Transverse colon (tissue), 4 donors: Measurements from ENCODE around the gene NAV3. TPM values are rescaled to one million over a fixed set of nuclear protein-coding genes. Genes with fewer than 3 reads are reported as not detected.

Source experiments
- DNase-seq: peaks from one replicate; pipeline ENCODE4 v3.0.0-alpha.2; 2019
- H3K27ac ChIP-seq, 4 donors: fragments of 200-600 bp; sonication (generic); 2 replicates each; pipeline ENCODE4 v1.5.1; 2016 to 2018; ENCODE audit warnings: inconsistent platforms in 4 of 4
- H3K27me3 ChIP-seq: fragments of 200-600 bp; sonication (generic); 2 replicates; pipeline ENCODE4 v1.5.1; 2017; ENCODE audit warnings: inconsistent platforms
- H3K36me3 ChIP-seq, 4 donors: fragments of 200-600 bp; sonication (generic); 2 replicates each; pipeline ENCODE4 v1.5.1; 2017 to 2019; ENCODE audit warnings: inconsistent platforms in 4 of 4
- H3K4me1 ChIP-seq, 4 donors: fragments of 200-600 bp; sonication (generic); 2 replicates each; pipeline ENCODE4 v1.5.1; 2017 to 2020; ENCODE audit warnings: inconsistent platforms in 4 of 4
- H3K4me3 ChIP-seq, 4 donors: fragments of 200-600 bp; sonication (generic); 1 replicate in 1 of 4; 2 replicates in 3 of 4; pipeline versions ENCODE4 v1.5.1 to v1.6.1; 2017 to 2019; ENCODE audit warnings: inconsistent platforms in 4 of 4
- H3K9me3 ChIP-seq, 2 donors: fragments of 200-600 bp; sonication (generic); 2 replicates each; pipeline ENCODE4 v1.5.1; 2017 to 2019; ENCODE audit warnings: inconsistent platforms in 2 of 2
- EP300 ChIP-seq: sonication (generic); formaldehyde crosslinking; IDR thresholded peaks from one replicate; pipeline ENCODE4 v1.6.1; 2017; ENCODE audit warnings: antibody characterized with exemption, low read depth
- POLR2A ChIP-seq: fragments of 450-650 bp; IDR thresholded peaks from one replicate; pipeline ENCODE4 v1.6.1; 2016; ENCODE audit warnings: antibody characterized with exemption, mild to moderate bottlenecking, moderate library complexity
- POLR2AphosphoS5 ChIP-seq, 3 donors: sonication (generic); formaldehyde crosslinking; IDR thresholded peaks; one replicate each; pipeline ENCODE4 v1.6.1; 2016; ENCODE audit warnings: antibody characterized with exemption in 3 of 3
- WGBS, 2 donors: methylation state at CpG; one replicate each; pipeline ENCODE4 v1.1.5; 2018; ENCODE audit warnings: low coverage in 1 of 2; 5-methylcytosine and 5-hydroxymethylcytosine counted together
- in situ Hi-C, 4 donors: fragments of 200-750 bp; cut with MboI; loops; one replicate each; pipeline versions ENCODE4 v1.15.0 to v1.15.1; 2017; ENCODE audit warnings: low sequenced_read_pairs in 3 of 4, low pct_ligation_motif_present in 1 of 4, low pct_unique_long_range_greater_than_20kb in 1 of 4
- intact Hi-C: fragments of 100-400 bp; cut with DNase I; formaldehyde crosslinking; loops from one replicate; pipeline ENCODE4 v1.15.1; 2023; ENCODE audit warnings: low total_unique reads
- total RNA-seq, 4 donors: library from RNA; depleted of rRNA; stranded (reverse); fragments of >200 nt; gene quantifications; one replicate each; pipeline ENCODE4 v1.1.0, GENCODE V29; 2016
- TF ChIP-seq, protein P1 (sequence below), 5 experiments: fragments of 200-600 bp in 3 of 5; fragments of 450-650 bp in 2 of 5; sonication (generic) in 3 of 5; IDR thresholded peaks; 1 replicate in 2 of 5; 2 replicates in 3 of 5; pipeline ENCODE4 v1.5.1; 2016 to 2017; ENCODE audit warnings: antibody characterized with exemption in 5 of 5, inconsistent platforms in 3 of 5, mild to moderate bottlenecking in 2 of 5, moderate library complexity in 1 of 5

NAV3 gene
- total RNA-seq, 4 donors from 2014 or later, result 1.1 to 10.6 (median 3.6) TPM

DNA sequence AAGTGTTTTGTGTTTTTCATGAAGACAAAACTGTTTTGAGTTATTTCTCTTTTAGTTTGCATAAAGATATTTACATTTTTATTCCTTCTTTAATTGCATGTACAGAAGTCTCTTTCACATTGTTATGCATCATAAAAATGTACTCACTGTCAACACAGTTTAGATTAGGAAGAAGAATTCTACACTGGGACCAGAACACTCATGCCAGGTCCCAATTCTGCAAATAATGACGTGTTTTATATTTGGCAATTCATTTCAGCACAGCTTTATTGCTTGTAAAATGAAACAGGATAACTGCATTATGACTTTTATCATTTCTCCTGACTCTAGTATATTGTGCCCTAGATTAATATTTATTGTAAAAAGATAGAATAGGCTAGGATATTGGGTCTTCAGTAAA lies 369.2 kb downstream of the NAV3 start:
- no peak overlapping the region for H3K27ac ChIP-seq
- H3K27me3 ChIP-seq, result no peaks in the 10 kb centered on the region
- WGBS, 2 donors, result 18 to 31% methylated on average over 1 of the region's 1 CpG
- peaks cover 0 to 5% (median 0%) of the 10 kb centered on the region in 4 donors for H3K4me1 ChIP-seq
- intact Hi-C loops, result no loop called here
- DNase-seq, result no peak
- no peak for TF ChIP-seq POLR2A
- TF ChIP-seq, protein P1, sequence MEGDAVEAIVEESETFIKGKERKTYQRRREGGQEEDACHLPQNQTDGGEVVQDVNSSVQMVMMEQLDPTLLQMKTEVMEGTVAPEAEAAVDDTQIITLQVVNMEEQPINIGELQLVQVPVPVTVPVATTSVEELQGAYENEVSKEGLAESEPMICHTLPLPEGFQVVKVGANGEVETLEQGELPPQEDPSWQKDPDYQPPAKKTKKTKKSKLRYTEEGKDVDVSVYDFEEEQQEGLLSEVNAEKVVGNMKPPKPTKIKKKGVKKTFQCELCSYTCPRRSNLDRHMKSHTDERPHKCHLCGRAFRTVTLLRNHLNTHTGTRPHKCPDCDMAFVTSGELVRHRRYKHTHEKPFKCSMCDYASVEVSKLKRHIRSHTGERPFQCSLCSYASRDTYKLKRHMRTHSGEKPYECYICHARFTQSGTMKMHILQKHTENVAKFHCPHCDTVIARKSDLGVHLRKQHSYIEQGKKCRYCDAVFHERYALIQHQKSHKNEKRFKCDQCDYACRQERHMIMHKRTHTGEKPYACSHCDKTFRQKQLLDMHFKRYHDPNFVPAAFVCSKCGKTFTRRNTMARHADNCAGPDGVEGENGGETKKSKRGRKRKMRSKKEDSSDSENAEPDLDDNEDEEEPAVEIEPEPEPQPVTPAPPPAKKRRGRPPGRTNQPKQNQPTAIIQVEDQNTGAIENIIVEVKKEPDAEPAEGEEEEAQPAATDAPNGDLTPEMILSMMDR (IDR thresholded peaks at IDR 0.05), result no peak
- no peak for TF ChIP-seq POLR2AphosphoS5 (IDR thresholded peaks at IDR 0.05)
- TF ChIP-seq EP300, result no peak
- in situ Hi-C loops, result no loop called here
- no peaks in the 10 kb centered on the region for H3K36me3 ChIP-seq
- no peak overlapping the region for H3K4me3 ChIP-seq
- no peaks in the 10 kb centered on the region for H3K9me3 ChIP-seq

DNA sequence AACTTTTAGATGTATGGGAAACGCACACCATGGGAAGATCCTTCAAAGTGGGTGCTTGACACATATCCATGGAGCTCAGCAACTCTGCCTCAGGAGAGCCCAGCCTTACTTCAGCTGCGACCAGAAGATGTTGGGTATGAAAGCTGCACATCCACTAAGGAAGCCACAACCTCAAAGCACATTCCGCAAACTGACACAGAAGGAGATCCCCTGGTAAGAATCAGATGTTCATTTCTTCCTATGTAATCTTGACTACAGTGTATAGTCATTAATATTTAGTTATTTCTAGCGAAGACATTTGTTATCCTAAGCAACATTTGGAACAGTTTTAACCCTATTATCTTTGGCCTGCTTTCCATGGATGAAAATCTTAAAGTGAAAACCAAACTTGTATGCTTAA lies 374.2 kb downstream of the NAV3 start:
- H3K27me3 ChIP-seq, result no peaks in the 10 kb centered on the region
- no peak for DNase-seq
- no peaks in the 10 kb centered on the region for H3K9me3 ChIP-seq
- intact Hi-C loops (no loop called here), in situ Hi-C loops (no loop called here)
- 86 to 88% methylated on average over 2 to 4 of the region's 4 CpGs for WGBS, 2 donors
- H3K4me3 ChIP-seq, result no peak overlapping the region
- H3K36me3 ChIP-seq, result no peaks in the 10 kb centered on the region
- H3K27ac ChIP-seq, result no peak overlapping the region
- peaks cover 0 to 5% (median 0%) of the 10 kb centered on the region in 4 donors for H3K4me1 ChIP-seq
- TF ChIP-seq POLR2AphosphoS5 (IDR thresholded peaks at IDR 0.05) (no peak), EP300 (no peak), POLR2A (no peak)
- TF ChIP-seq, protein P1 (IDR thresholded peaks at IDR 0.05), result no peak

DNA sequence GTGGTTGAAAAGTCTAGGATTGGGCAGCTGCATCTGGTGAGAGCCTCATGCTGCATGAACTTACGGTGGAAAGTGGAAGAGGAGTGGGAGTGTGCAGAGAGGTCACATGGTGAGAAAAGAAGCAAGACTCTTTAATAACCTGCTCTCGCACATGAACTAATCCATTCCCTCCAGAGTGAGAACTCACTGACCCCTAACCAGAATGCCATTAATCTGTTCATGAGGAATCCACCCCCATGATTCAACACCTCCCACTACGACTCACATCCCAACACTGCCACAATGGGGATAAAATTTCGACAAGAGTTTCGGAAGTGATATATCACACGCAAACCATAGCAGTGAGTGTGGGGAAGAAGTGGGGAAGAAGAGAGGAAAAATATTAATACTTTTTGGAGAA lies 377.4 kb downstream of the NAV3 start:
- Histone ChIP-seq H3K27me3 (no peaks in the 10 kb centered on the region), H3K4me3 (no peak overlapping the region), H3K4me1 (no peaks in the 10 kb centered on the region), H3K27ac (no peak overlapping the region), H3K36me3 (no peaks in the 10 kb centered on the region), H3K9me3 (no peaks in the 10 kb centered on the region)
- DNase-seq, result no peak
- in situ Hi-C loops (no loop called here), intact Hi-C loops (no loop called here)
- TF ChIP-seq EP300, result no peak
- TF ChIP-seq, protein P1 (IDR thresholded peaks at IDR 0.05), result no peak
- 87 to 92% methylated on average over 5 to 6 of the region's 6 CpGs for WGBS, 2 donors

DNA sequence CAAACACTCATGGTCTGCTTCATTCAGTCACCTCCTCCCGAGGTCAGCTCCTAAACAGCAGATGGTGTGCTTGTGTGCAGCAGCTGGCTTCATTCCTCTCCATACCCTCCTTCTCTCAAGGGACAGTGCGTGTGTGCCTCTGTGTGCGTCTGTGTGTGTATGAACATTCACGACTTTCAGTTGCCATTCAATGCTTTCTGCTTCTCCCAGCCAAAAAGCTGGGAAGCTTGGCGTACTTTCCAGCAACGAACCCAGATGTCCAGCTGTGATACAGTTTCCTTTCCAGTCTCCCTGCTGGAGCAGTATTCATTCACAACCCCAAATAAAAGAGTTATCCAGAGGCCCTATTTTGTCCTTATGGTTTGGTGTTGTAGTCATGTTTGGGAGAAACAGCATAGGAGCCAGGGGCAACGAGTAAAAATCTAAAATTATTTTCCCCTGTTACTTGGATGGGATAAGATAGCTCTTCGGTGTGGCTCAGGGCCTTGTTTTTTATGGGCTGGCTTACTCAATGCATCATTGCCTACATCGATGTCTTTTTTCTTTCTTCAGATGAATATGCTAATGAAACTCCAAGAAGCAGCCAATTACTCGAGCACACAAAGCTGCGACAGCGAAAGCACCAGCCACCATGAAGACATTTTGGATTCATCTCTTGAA lies 379.3 kb downstream of the NAV3 start:
- 70 to 82% methylated on average over 9 to 12 of the region's 12 CpGs for WGBS, 2 donors
- in situ Hi-C loops, result no loop called here
- Histone ChIP-seq H3K27ac (no peak overlapping the region), H3K4me3 (no peak overlapping the region), H3K9me3 (no peaks in the 10 kb centered on the region), H3K36me3 (no peaks in the 10 kb centered on the region), H3K27me3 (no peaks in the 10 kb centered on the region), H3K4me1 (no peaks in the 10 kb centered on the region)
- DNase-seq, result no peak
- TF ChIP-seq EP300 (no peak), POLR2AphosphoS5 (IDR thresholded peaks at IDR 0.05) (no peak), POLR2A (no peak)
- TF ChIP-seq, protein P1 (IDR thresholded peaks at IDR 0.05), result no peak
- intact Hi-C loops, result no loop called here
